ENCODE measurements around the gene ZCWPW1.
A peak's percentile ranks its signal among the peaks of the same experiment; 100 is the strongest.

The ZCWPW1 gene

GRCh38 chr7:100373261-100373831, 55.2 kb downstream of the ZCWPW1 start, which contains the start of gene PILRA:
PILRA (plus strand) TSS chr7:100373487; CDS start chr7:100373657, 170 bp downstream.
- Histone ChIP-seq H3K27me3 (ENCODE audit: control insufficient read depth, insufficient read depth, low read length) (no peaks in the 10 kb centered on the region), H3K9ac (no peak within 1 kb of the TSS), H3K36me3 (ENCODE audit: control insufficient read depth, insufficient read depth, low read length) (no peaks in the 10 kb centered on the region), H3K4me2 (ENCODE audit: low read length) (no peak within 1 kb of the TSS), H3K4me3 (ENCODE audit: low read depth, low read length) (no peak within 1 kb of the TSS), H2AFZ (no peak within 1 kb of the TSS), H3K9me3 (ENCODE audit: control insufficient read depth, low read length) (no peaks in the 10 kb centered on the region), H3K4me1 (no peaks in the 10 kb centered on the region), H3K79me2 (no peaks in the 10 kb centered on the region), H3K27ac (peak within 1 kb of the TSS; percentile 27)
- TF ChIP-seq, protein P1, sequence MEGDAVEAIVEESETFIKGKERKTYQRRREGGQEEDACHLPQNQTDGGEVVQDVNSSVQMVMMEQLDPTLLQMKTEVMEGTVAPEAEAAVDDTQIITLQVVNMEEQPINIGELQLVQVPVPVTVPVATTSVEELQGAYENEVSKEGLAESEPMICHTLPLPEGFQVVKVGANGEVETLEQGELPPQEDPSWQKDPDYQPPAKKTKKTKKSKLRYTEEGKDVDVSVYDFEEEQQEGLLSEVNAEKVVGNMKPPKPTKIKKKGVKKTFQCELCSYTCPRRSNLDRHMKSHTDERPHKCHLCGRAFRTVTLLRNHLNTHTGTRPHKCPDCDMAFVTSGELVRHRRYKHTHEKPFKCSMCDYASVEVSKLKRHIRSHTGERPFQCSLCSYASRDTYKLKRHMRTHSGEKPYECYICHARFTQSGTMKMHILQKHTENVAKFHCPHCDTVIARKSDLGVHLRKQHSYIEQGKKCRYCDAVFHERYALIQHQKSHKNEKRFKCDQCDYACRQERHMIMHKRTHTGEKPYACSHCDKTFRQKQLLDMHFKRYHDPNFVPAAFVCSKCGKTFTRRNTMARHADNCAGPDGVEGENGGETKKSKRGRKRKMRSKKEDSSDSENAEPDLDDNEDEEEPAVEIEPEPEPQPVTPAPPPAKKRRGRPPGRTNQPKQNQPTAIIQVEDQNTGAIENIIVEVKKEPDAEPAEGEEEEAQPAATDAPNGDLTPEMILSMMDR (IDR thresholded peaks at IDR 0.05), result no peak

DNA sequence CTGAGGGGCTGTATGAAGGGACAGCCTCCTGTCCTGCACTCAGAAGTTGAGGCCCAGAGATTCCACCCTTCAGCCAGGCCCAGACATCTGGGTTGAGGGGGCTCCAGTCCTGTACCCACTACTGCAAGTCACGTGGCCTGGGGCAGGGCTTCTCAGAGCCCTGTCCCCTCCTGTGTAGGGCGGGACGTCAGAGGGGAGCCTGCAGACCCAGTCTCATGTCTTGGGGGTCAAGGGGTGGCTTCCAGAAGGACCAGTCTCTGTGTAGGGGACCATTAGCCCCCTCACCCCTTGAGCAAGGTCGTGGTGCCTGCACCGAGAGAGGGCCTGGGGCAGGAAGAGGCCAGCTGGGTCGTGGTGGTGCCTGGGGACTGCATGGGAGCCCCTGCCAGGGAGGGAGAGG, 55.8 kb downstream of the ZCWPW1 start:
- H3K4me1 ChIP-seq, result no peaks in the 10 kb centered on the region
- H3K79me2 ChIP-seq, result no peaks in the 10 kb centered on the region
- no peak overlapping the region for H2AFZ ChIP-seq
- no peaks in the 10 kb centered on the region for H3K27me3 ChIP-seq (ENCODE audit: control insufficient read depth, insufficient read depth, low read length)
- H3K4me3 ChIP-seq (ENCODE audit: low read depth, low read length), result no peak overlapping the region
- H3K27ac ChIP-seq, result peak overlapping the region; percentile 27
- no peak overlapping the region for H3K9ac ChIP-seq
- TF ChIP-seq, protein P1 (IDR thresholded peaks at IDR 0.05), result no peak
- H3K4me2 ChIP-seq (ENCODE audit: low read length), result no peak overlapping the region
- H3K36me3 ChIP-seq (ENCODE audit: control insufficient read depth, insufficient read depth, low read length), result no peaks in the 10 kb centered on the region
- no peaks in the 10 kb centered on the region for H3K9me3 ChIP-seq (ENCODE audit: control insufficient read depth, low read length)

- Histone ChIP-seq H3K79me2 (no peaks in the 10 kb centered on the region), H3K4me3 (ENCODE audit: low read depth, low read length) (no peak overlapping the region), H3K27me3 (ENCODE audit: control insufficient read depth, insufficient read depth, low read length) (no peaks in the 10 kb centered on the region), H3K27ac (peak overlapping the region; percentile 27), H3K9me3 (ENCODE audit: control insufficient read depth, low read length) (no peaks in the 10 kb centered on the region), H3K36me3 (ENCODE audit: control insufficient read depth, insufficient read depth, low read length) (no peaks in the 10 kb centered on the region), H2AFZ (no peak overlapping the region), H3K9ac (no peak overlapping the region), H3K4me2 (ENCODE audit: low read length) (no peak overlapping the region), H3K4me1 (no peaks in the 10 kb centered on the region)
- TF ChIP-seq, protein P1 (IDR thresholded peaks at IDR 0.05), result no peak
Observed at GRCh38 chr7:100372256-100372655, 56.2 kb downstream of the ZCWPW1 start.

GRCh38 chr7:100371561-100372171, 56.8 kb downstream of the ZCWPW1 start:
- TF ChIP-seq, protein P1 (IDR thresholded peaks at IDR 0.05), result no peak
- Histone ChIP-seq H2AFZ (no peak overlapping the region), H3K9me3 (ENCODE audit: control insufficient read depth, low read length) (no peaks in the 10 kb centered on the region), H3K27me3 (ENCODE audit: control insufficient read depth, insufficient read depth, low read length) (no peaks in the 10 kb centered on the region), H3K27ac (no peak overlapping the region), H3K36me3 (ENCODE audit: control insufficient read depth, insufficient read depth, low read length) (no peaks in the 10 kb centered on the region), H3K79me2 (no peaks in the 10 kb centered on the region), H3K4me2 (ENCODE audit: low read length) (no peak overlapping the region), H3K4me3 (ENCODE audit: low read depth, low read length) (no peak overlapping the region), H3K9ac (no peak overlapping the region), H3K4me1 (no peaks in the 10 kb centered on the region)

- Histone ChIP-seq H3K9ac (no peak overlapping the region), H3K4me3 (ENCODE audit: low read depth, low read length) (no peak overlapping the region), H3K27ac (no peak overlapping the region), H3K4me1 (no peaks in the 10 kb centered on the region), H3K79me2 (no peaks in the 10 kb centered on the region), H3K9me3 (ENCODE audit: control insufficient read depth, low read length) (no peaks in the 10 kb centered on the region), H3K36me3 (ENCODE audit: control insufficient read depth, insufficient read depth, low read length) (no peaks in the 10 kb centered on the region), H3K27me3 (ENCODE audit: control insufficient read depth, insufficient read depth, low read length) (no peaks in the 10 kb centered on the region), H3K4me2 (ENCODE audit: low read length) (no peak overlapping the region), H2AFZ (no peak overlapping the region)
- TF ChIP-seq, protein P1 (IDR thresholded peaks at IDR 0.05), result no peak
Observed at GRCh38 chr7:100370746-100371145, 57.8 kb downstream of the ZCWPW1 start.

Measured in parathyroid adenoma (tissue), 2 donors.